Measurements from ENCODE around the gene ITGAL. TPM values are rescaled to one million over a fixed set of nuclear protein-coding genes. Genes with fewer than 3 reads are reported as not detected.

ITGAL gene
- total and polyA plus RNA-seq, 2 of the 13 experiments (the other 11 are each of a cell fraction or from before 2014, with no cell fraction given): 0.86 to 1.2 TPM

DNA sequence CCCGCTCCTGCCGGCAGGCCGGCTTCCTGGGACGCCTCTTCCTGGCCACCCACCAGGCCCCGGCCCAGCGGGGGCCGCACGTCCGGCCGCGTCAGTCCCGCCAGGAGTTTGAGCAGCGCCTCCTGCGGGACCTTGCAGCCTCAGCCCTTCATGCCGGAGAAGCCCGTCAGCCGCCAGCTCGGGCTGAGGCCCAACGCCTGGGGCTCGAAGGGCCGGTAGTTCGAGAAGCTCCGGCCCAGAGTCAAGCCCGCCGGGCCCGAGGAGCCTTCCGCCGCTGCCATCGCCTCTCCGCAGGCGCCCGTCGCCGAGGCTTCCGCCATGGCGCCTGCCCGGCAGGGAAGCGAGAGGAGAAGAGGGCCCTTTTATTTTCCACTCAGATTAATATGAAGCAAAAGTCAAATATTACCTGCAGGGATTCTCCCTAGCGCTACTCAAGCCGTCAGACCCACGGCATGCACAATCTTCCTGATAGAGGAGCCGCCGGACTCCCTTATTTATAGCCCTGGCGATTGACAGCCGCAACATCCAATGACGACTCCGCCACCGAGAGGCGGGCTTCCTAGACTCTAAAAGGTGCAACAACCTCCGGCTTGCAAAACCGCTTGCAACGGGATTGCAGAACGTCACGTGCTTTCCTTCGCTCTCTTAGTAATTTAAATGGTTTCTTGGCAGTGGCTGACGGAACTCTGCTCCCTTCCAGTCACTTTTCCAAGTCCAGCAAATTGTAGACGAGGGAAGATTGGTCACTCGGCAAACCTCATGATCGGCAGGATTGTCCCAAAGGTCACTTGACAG is 26.9 kb upstream of the ITGAL start, which contains the start of gene SEPHS2 (continued):
- TF ChIP-seq RERE (CRISPR knock-in tag; IDR thresholded peaks at IDR 0.05; ENCODE audit: low read depth) (no peak), ZXDC (CRISPR knock-in tag; IDR thresholded peaks at IDR 0.05) (no peak; the same call in 1 of the 2 replicates), CEBPB (IDR thresholded peaks at IDR 0.05; ENCODE audit: borderline replicate concordance, low read depth, low read length) (peak; percentile 96), NFKBIZ (CRISPR knock-in tag; IDR thresholded peaks at IDR 0.05) (0 out of 2 replicates have a peak, but pooled peaks have one; percentile 12), ZNF781 (CRISPR knock-in tag; IDR thresholded peaks at IDR 0.05; ENCODE audit: borderline replicate concordance, not compliant biosample characterization) (no peak), ZNF350 (CRISPR knock-in tag; IDR thresholded peaks at IDR 0.05; ENCODE audit: borderline replicate concordance, low read depth) (no peak; the same call in 1 of the 2 replicates), ZBED4 (CRISPR knock-in tag; IDR thresholded peaks at IDR 0.05; ENCODE audit: borderline replicate concordance) (no peak), TCF12 (IDR thresholded peaks at IDR 0.05) (no peak), TCF12 (CRISPR knock-in tag; IDR thresholded peaks at IDR 0.05) (peak; percentile 68; the same call in 1 of the 2 replicates), HNRNPUL1 (IDR thresholded peaks at IDR 0.05; ENCODE audit: low read depth, low read length) (no peak)
- TF ChIP-seq, protein P1, sequence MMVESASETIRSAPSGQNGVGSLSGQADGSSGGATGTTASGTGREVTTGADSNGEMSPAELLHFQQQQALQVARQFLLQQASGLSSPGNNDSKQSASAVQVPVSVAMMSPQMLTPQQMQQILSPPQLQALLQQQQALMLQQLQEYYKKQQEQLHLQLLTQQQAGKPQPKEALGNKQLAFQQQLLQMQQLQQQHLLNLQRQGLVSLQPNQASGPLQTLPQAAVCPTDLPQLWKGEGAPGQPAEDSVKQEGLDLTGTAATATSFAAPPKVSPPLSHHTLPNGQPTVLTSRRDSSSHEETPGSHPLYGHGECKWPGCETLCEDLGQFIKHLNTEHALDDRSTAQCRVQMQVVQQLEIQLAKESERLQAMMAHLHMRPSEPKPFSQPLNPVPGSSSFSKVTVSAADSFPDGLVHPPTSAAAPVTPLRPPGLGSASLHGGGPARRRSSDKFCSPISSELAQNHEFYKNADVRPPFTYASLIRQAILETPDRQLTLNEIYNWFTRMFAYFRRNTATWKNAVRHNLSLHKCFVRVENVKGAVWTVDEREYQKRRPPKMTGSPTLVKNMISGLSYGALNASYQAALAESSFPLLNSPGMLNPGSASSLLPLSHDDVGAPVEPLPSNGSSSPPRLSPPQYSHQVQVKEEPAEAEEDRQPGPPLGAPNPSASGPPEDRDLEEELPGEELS (CRISPR knock-in tag; IDR thresholded peaks at IDR 0.05): peak; percentile 71
